GM12891 (cell line): Measurements from ENCODE around the gene WDR45B.

ENCODE experiments used
- DNase-seq: peaks from one replicate; pipeline ENCODE4 v3.0.0; 2011; ENCODE audit warnings: low spot score; ENCODE audit not compliant: insufficient read length
- FAIRE-seq: peaks from 2 replicates; lab custom pipeline; 2011; peaks lifted over from hg19 to GRCh38; lab: Jason Lieb, UNC
- PAX5 ChIP-seq: IDR thresholded peaks from 2 replicates; pipeline ENCODE4 v1.6.1; 2011; ENCODE audit warnings: low read length, moderate library complexity, mild to moderate bottlenecking; ENCODE audit not compliant: insufficient read depth, severe bottlenecking
- POLR2A ChIP-seq: IDR thresholded peaks from 2 replicates; pipeline ENCODE4 v1.6.1; 2011; ENCODE audit warnings: low read depth, low read length, control low read depth
- POLR2AphosphoS5 ChIP-seq: IDR thresholded peaks from 2 replicates; pipeline ENCODE4 v1.6.1; 2011; ENCODE audit warnings: low read depth, low read length, control low read depth
- POU2F2 ChIP-seq: IDR thresholded peaks from 2 replicates; pipeline ENCODE4 v1.6.1; 2011; ENCODE audit warnings: low read depth, mild to moderate bottlenecking, control low read depth, low read length, moderate library complexity
- SPI1 ChIP-seq: IDR thresholded peaks from 2 replicates; pipeline ENCODE4 v1.6.1; 2011; ENCODE audit warnings: low read depth, low read length, control low read depth
- TAF1 ChIP-seq: IDR thresholded peaks from 2 replicates; pipeline ENCODE4 v1.6.1; 2011; ENCODE audit warnings: low read depth, low read length, control low read depth

The WDR45B gene

DNA sequence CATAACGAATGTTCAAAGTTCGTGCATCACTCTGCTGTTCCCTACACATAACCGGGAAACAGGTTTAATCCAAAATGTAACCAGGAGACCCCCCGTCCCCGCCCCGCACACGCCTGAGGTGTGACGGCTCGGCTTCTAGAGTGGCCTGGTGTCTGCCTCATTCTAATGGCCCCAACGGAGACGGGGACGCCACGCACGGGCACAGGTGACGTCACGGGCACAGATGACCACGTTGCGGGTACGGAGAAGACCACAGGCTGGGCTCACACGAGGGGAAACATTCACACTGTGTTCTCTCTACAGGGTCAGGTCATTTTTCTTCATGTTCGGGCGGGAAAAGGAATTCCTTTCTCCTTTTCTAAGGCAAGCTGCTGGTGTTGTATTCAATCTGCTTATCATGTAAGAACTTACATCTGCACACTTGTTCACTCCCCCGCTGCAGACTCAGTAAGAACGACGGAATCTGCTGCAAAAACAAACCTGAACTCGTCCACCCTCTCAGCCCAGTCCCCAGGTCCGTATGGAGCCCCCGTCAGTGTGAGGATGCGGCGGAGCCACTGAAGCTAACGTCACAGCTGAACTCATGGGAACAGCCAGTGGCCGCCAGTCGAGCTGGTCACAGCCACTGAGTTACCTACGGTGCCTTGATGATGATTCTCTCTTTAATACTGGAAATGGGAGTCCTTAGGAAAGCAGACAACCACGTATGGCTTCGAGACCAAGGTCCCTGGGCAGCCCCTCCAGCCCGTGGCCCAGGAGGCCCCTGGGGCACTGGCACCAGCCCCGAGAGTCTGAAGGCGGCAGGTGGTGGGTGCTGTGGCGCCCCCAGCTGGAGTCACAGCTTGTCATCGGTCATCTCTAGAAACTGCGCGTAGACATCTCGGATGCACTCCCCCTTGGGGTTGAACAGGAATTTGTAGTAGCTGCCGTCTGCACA is 32.9 kb downstream of the WDR45B start:
- TF ChIP-seq PAX5 (no peak), POLR2AphosphoS5 (no peak; the same call in 1 of the 2 replicates), SPI1 (no peak), POU2F2 (no peak), TAF1 (no peak), POLR2A (no peak)
- FAIRE-seq: no peak
- DNase-seq: no peak

DNA sequence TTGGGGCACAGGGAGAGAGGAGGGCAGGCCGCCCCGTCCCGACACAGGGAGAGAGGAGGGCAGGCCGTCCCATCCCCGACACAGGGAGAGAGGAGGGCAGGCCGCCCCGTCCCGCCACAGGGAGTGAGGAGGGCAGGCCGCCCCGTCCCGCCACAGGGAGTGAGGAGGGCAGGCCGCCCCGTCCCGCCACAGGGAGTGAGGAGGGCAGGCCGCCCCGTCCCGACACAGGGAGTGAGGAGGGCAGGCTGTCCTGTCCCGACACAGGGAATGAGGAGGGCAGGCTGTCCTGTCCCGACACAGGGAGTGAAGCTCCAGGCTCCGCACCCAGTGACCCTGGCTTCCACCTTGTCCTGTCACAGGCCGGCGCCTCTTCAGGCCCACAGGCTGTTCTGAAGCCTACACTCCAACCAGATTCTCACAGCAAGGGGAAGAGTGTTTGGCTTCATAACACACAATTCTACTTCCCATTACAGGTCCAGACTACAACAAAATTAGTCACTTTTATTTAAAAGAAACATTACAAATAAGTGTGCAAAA is 34.1 kb downstream of the WDR45B start:
- DNase-seq (no peak), FAIRE-seq (no peak)
- TF ChIP-seq POU2F2 (no peak), PAX5 (no peak), POLR2A (no peak)

DNA sequence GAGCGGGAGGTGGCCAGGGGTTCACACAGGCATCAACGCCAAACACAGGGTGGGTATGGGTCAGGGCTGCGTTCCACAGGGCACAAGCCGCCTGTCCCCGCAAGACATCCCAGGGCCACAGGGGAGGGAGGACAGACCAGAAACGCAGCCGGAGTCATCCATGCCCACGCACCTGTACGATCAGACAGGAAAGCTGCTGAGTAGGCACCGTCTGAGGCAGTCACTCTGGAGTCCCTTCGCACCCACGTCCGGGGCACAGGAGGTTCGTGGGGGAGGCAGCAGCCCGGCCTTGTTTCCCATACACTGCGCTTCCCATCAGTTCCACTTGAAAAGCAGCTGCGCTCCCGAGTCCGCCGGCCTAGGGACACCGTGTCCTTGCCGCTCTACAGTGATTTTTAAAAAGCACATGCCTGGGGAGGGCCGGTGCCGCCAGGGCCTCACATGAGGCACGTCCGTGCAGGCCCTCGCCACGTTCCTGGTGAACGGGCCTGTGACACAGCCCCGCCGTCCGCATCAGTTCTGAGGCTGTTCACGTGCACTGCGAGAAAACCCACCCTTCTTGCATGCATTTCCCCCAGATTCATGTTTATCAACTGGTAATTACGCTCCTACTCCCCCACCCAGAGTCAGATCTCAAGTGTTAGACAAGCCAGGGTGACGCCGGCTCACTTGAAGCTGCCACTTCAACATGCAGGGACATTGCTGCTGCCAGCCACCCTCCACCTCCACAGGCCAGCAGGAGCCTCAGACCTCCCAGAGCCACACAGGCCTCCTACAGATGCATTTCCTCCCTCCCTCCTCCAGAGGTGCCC is 34.8 kb downstream of the WDR45B start:
- DNase-seq (no peak), FAIRE-seq (no peak)
- no peak for TF ChIP-seq SPI1
- no peak for TF ChIP-seq POU2F2
- 0 out of 2 replicates have a peak, but pooled peaks have one; percentile 33 for TF ChIP-seq POLR2AphosphoS5
- TF ChIP-seq PAX5: no peak
- TF ChIP-seq POLR2A: 0 out of 2 replicates have a peak, but pooled peaks have one; percentile 25

DNA sequence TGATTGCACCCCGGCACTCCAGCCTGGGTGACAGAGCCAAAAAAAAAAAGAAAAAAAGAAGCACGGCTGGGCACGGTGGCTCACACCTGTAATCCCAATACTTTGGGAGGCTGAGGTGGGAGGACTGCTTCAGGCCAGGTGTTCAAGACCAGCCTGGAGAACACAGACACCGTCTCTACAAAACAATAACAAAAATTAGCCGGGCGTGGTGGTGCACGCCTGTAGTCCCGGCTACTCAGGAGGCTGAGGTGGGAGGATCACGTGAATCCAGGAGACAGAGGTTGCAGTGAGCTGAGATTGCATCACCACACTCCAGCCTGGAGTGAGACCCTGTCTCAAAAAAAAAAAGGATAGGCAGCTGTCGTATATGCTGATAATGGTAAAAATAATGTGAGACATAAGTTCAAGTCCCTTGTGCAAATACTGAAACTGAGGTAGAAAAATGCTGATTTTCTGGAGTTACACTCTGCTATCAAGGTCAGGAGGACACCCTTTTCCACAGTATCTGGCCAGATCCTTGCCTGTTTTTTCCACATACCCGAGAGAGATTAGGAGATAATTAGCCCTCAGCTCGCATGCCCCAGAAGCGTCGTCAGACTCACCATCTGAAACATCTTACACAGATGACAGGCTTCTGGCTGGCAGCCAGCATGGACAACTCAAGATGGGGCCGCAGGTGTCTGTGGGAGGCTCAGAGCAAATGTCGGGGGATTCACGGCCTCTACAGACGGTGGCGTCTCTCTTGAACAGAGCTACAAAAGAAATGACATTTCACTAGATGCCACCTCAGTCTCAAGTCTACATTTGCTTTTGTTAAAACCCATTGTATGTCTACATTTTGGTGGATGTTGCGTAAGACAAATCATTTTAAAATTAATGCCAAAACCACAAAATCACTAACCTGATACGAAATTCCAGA is 36.8 kb downstream of the WDR45B start:
- DNase-seq (no peak), FAIRE-seq (no peak)
- TF ChIP-seq POU2F2 (no peak), POLR2A (no peak), POLR2AphosphoS5 (no peak), SPI1 (no peak), TAF1 (no peak), PAX5 (no peak)

DNA sequence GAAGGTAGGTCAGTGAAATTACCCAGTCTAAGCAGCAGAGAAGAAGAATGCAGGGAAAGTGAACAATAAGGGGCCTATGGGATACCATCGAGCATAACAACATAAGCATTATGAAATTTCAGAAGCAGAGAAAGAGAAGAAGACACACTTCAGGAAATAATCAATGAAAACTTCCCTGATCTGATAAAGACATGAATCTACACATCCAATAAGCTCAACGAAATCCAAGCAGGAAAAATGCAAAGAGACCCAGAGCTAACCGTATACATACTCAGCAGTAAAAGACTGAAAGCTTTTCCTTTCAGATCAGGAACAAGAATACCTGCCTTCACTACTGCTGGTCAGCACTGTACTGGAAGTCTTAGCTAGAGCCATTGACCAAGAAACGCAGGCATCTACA is 38.6 kb downstream of the WDR45B start:
- no peak for FAIRE-seq
- no peak for DNase-seq
- TF ChIP-seq PAX5 (no peak), POU2F2 (no peak), POLR2AphosphoS5 (no peak), POLR2A (no peak), TAF1 (no peak), SPI1 (no peak)

DNA sequence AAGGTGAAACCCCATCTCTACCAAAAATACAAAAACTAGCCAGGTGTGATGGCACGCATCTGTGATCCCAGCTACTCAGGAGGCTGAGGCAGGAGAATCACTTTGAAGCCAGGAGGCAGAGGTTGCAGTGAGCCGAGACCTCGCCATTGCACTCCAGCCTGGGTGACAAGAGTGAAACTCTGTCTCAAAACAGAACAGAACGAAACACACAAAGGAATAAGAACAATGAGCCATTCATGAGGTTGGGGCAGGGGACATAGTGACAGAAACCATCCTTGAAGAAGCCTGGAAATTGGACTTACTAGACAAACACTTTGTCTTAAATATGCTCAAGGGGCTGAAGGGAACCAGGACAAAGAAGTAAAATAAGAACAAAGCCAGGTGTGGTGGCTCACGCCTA is 39.4 kb downstream of the WDR45B start:
- FAIRE-seq (no peak), DNase-seq (no peak)
- no peak for TF ChIP-seq POU2F2
- TF ChIP-seq PAX5: no peak
- TF ChIP-seq POLR2AphosphoS5: no peak
- TF ChIP-seq TAF1: no peak
- TF ChIP-seq POLR2A: no peak
- TF ChIP-seq SPI1: no peak

DNA sequence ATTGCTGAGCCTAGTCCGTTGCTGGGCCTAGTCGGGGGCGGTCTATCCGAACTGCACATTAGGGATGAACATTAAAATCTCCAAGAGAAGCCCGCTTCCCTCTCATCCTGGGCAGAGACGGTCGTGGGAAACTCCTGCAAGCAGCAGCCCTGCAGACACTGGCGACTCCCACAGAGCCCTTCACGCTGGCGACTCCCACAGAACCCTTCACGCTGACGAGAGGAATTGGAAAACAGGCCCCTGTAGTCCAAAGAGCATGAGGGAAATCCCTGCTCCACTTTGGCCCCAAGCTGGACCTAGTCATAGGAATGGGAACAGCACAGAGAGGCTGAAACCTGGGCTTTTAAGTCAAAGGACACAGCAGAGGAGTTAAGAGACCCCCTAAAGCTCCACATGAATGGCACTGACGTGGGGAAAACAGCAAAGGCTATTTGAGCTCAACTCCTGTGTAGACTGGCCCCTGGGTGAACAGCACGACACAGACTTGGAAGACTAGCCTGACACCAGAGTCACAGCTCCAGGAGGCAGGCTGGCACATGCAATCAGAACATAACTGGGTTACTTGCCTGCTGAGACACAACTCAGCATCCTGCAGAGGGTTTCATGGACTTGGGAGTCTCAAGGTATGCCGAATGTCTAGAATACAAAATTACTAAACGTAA is 42.2 kb downstream of the WDR45B start:
- TF ChIP-seq POLR2A: no peak
- no peak for TF ChIP-seq SPI1
- TF ChIP-seq TAF1: no peak
- no peak for TF ChIP-seq POU2F2
- TF ChIP-seq POLR2AphosphoS5: no peak
- no peak for TF ChIP-seq PAX5
- no peak for DNase-seq
- no peak for FAIRE-seq

DNA sequence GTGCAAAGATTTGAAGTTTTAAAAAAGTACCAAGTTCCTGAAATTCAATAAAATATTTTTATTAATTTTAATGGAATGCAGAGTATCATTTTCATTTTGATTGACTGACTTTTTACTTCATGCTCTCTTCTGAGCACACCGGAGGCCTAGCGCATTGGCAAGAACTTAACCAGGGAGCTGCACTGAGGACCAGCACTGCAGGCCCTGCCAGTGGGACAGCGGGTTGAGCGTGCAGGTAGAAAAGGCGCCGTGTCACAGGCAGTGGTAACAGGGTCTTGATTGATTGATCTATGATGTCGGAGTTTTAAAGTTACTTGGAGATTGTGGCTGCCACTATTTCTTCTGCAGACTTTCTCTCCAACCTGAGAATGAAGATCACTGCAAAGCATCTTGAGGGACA is 43.7 kb downstream of the WDR45B start:
- TF ChIP-seq POLR2AphosphoS5 (no peak), POU2F2 (no peak), SPI1 (no peak), TAF1 (no peak), PAX5 (no peak), POLR2A (no peak)
- DNase-seq (no peak), FAIRE-seq (no peak)
